SK-N-SH (cell line): ENCODE data around the gene NOVA1. TPM values are rescaled to one million over a fixed set of nuclear protein-coding genes. Genes with fewer than 3 reads are reported as not detected.

Experiments
- CTCF ChIA-PET: fragments of 300-600, 350-600 bp; formaldehyde crosslinking; extraction: SDS; loops from one replicate; lab custom pipeline; 2021; lab: Yijun Ruan, JAX
- POLR2A ChIA-PET: fragments of 350-600 bp; sonication (Branson Sonifier 250); formaldehyde crosslinking; extraction: SDS; loops from one replicate; lab custom pipeline; 2020; ENCODE audit warnings: antibody characterized with exemption, inconsistent platforms; lab: Yijun Ruan, JAX
- DNase-seq: peaks from one replicate; pipeline ENCODE4 v3.0.0; 2012
- H2AFZ ChIP-seq: fragments of 200-600 bp; sonication (generic); 2 replicates; pipeline ENCODE4 v1.8.1; 2016; ENCODE audit warnings: antibody characterized with exemption, mild to moderate bottlenecking, low read depth
- H3F3A ChIP-seq: fragments of 200-600 bp; sonication (generic); replicated peaks from 2 replicates; pipeline ENCODE3; 2016; ENCODE audit warnings: antibody characterized with exemption, mild to moderate bottlenecking; ENCODE audit not compliant: insufficient read depth
- H3K27ac ChIP-seq, 2 experiments: fragments of 200-500 bp in 1 of 2; fragments of 200-600 bp in 1 of 2; sonication (Bioruptor generic) in 1 of 2; sonication (generic), shearing (Covaris generic) in 1 of 2; 2 replicates each; pipeline versions ENCODE4 v1.5.1 to v1.6.1; 2014 to 2016; ENCODE audit warnings: low read depth in 2 of 2, inconsistent platforms in 1 of 2, low read length in 1 of 2, mild to moderate bottlenecking in 1 of 2, mixed read lengths in 1 of 2
- H3K27me3 ChIP-seq: fragments of 200-600 bp; sonication (generic), shearing (Covaris generic); 2 replicates; pipeline ENCODE4 v1.6.1; 2016; ENCODE audit warnings: mixed run types; ENCODE audit not compliant: insufficient read depth
- H3K36me3 ChIP-seq, 2 experiments: fragments of 200-500 bp in 1 of 2; fragments of 200-600 bp in 1 of 2; sonication (Bioruptor generic) in 1 of 2; sonication (generic) in 1 of 2; replicated peaks in 1 of 2; 2 replicates each; pipeline versions ENCODE3 to v1.5.1; 2014 to 2016; ENCODE audit warnings: low read length in 1 of 2, mild to moderate bottlenecking in 1 of 2; ENCODE audit not compliant: insufficient read depth in 2 of 2, control insufficient read depth in 1 of 2
- H3K4me1 ChIP-seq, 2 experiments: fragments of 200-500 bp in 1 of 2; fragments of 200-600 bp in 1 of 2; sonication (Bioruptor generic) in 1 of 2; sonication (generic), shearing (Covaris generic) in 1 of 2; 2 replicates each; pipeline versions ENCODE4 v1.5.1 to v1.6.1; 2014 to 2016; ENCODE audit warnings: low read depth in 1 of 2, low read length in 1 of 2, mixed run types in 1 of 2; ENCODE audit not compliant: insufficient read depth in 2 of 2, control insufficient read depth in 1 of 2
- H3K4me2 ChIP-seq: fragments of 200-600 bp; sonication (generic), shearing (Covaris generic); 2 replicates; pipeline ENCODE4 v1.6.1; 2017; ENCODE audit warnings: mixed run types
- H3K4me3 ChIP-seq, 2 experiments: fragments of 200-500 bp in 1 of 2; fragments of 200-600 bp in 1 of 2; sonication (Bioruptor generic) in 1 of 2; sonication (generic), shearing (Covaris generic) in 1 of 2; 2 replicates each; pipeline versions ENCODE4 v1.5.1 to v1.8.1; 2014 to 2016; ENCODE audit warnings: low read depth in 2 of 2, inconsistent platforms in 1 of 2, low read length in 1 of 2, mild to moderate bottlenecking in 1 of 2, mixed read lengths in 1 of 2, moderate library complexity in 1 of 2
- H3K79me2 ChIP-seq: fragments of 200-600 bp; sonication (generic); 2 replicates; pipeline ENCODE4 v1.8.1; 2017; ENCODE audit warnings: mild to moderate bottlenecking; ENCODE audit not compliant: insufficient read depth
- H3K9ac ChIP-seq: fragments of 200-600 bp; sonication (generic); 2 replicates; pipeline ENCODE4 v1.6.1; 2017; ENCODE audit warnings: mixed run types
- H3K9me2 ChIP-seq: fragments of 200-600 bp; sonication (generic); 2 replicates; pipeline ENCODE4 v1.6.1; 2017; ENCODE audit warnings: mixed run types
- H3K9me3 ChIP-seq: fragments of 200-600 bp; sonication (generic); 2 replicates; pipeline ENCODE4 v1.6.1; 2017; ENCODE audit warnings: mixed run types, mild to moderate bottlenecking, moderate library complexity
- H4K20me1 ChIP-seq: fragments of 200-600 bp; sonication (generic); 2 replicates; pipeline ENCODE4 v1.6.1; 2017; ENCODE audit warnings: mild to moderate bottlenecking, mixed run types; ENCODE audit not compliant: insufficient read depth
- JUND ChIP-seq: IDR thresholded peaks from 2 replicates; pipeline ENCODE4 v1.4.0; 2012
- POLR2AphosphoS5 ChIP-seq: IDR thresholded peaks from 2 replicates; pipeline ENCODE4 v1.6.1; 2012; ENCODE audit warnings: low read depth, low read length
- RCOR1 ChIP-seq: fragments of 150-350 bp; IDR thresholded peaks from 2 replicates; pipeline ENCODE4 v1.6.1; 2017; ENCODE audit warnings: antibody characterized with exemption, low read length
- REST ChIP-seq: IDR thresholded peaks from 2 replicates; pipeline ENCODE4 v1.6.1; 2012; ENCODE audit warnings: mild to moderate bottlenecking, low read depth, low read length, moderate library complexity
- RXRA ChIP-seq: IDR thresholded peaks from 2 replicates; pipeline ENCODE4 v1.4.0; 2012; ENCODE audit warnings: low read depth, mild to moderate bottlenecking, borderline replicate concordance
- USF1 ChIP-seq: IDR thresholded peaks from 2 replicates; pipeline ENCODE4 v1.4.0; 2012; ENCODE audit warnings: low read depth, borderline replicate concordance
- WGBS: methylation state at CpG from one replicate; pipeline ENCODE4 v1.1.6; 2017; ENCODE audit warnings: low lambda C conversion rate; 5-methylcytosine and 5-hydroxymethylcytosine counted together
- polyA plus RNA-seq, 3 experiments: library from polyadenylated mRNA; depleted of rRNA; stranded (reverse); fragments of >200 nt; gene quantifications; 2 replicates each; pipeline ENCODE4 v1.2.3, GENCODE V29; 2012
- TF ChIP-seq, protein P1 (sequence below): IDR thresholded peaks from 2 replicates; pipeline ENCODE4 v1.4.0; 2012; ENCODE audit warnings: low read depth

The NOVA1 gene
- polyA plus RNA-seq, 1 of the 3 experiments (the other 2 are of a cell fraction) = 0.44 TPM

- CTCF ChIA-PET = interaction anchor here (0.7 kb wide), 1 partner anchor 855 kb away, joined by 3 read pairs; no protein-coding TSS in a partner anchor
- H2AFZ ChIP-seq = no peak overlapping the region
- H4K20me1 ChIP-seq = no peaks in the 10 kb centered on the region
- no peaks in the 10 kb centered on the region for H3K9me3 ChIP-seq
- no peak for DNase-seq
- H3K4me2 ChIP-seq = no peak overlapping the region
- H3K36me3 ChIP-seq = no peaks in the 10 kb centered on the region
- 17% methylated on average over 7 of the region's 7 CpGs for WGBS
- H3K4me3 ChIP-seq = peak overlapping the region in 1 of 2 experiments; percentile 72; a peak in 1 of 4 replicates
- H3K9me2 ChIP-seq = no peaks in the 10 kb centered on the region
- POLR2A ChIA-PET = no interaction called here
- H3K27ac ChIP-seq = no peak overlapping the region
- TF ChIP-seq JUND (no peak), USF1 (no peak), RXRA (no peak)
- TF ChIP-seq, protein P1, sequence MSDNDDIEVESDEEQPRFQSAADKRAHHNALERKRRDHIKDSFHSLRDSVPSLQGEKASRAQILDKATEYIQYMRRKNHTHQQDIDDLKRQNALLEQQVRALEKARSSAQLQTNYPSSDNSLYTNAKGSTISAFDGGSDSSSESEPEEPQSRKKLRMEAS = no peak
- H3K27me3 ChIP-seq = peaks cover 15% of the 10 kb centered on the region; the same call in 1 of the 2 replicates
- H3F3A ChIP-seq = no peaks in the 10 kb centered on the region
- no peaks in the 10 kb centered on the region for H3K79me2 ChIP-seq
- H3K4me1 ChIP-seq = no peaks in the 10 kb centered on the region; a peak in 2 of 4 replicates
- H3K9ac ChIP-seq = no peak overlapping the region
These were observed 1.5 kb upstream of the NOVA1 start for GRCh38 chr14:26599291-26599690.

- no peaks in the 10 kb centered on the region; a peak in 2 of 4 replicates for H3K4me1 ChIP-seq
- peaks cover 15% of the 10 kb centered on the region; the same call in 1 of the 2 replicates for H3K27me3 ChIP-seq
- H3K9me2 ChIP-seq = no peaks in the 10 kb centered on the region
- peak overlapping the region; percentile 68 to 72 for H3K4me3 ChIP-seq
- peak overlapping the region; percentile 20; the same call in 1 of the 2 replicates for H2AFZ ChIP-seq
- H3F3A ChIP-seq = no peaks in the 10 kb centered on the region
- ChIA-PET CTCF (interaction anchor here (0.7 kb wide), 1 partner anchor 856 kb away, joined by 3 read pairs; no protein-coding TSS in a partner anchor), POLR2A (no interaction called here)
- no peak overlapping the region for H3K27ac ChIP-seq
- no peak overlapping the region for H3K9ac ChIP-seq
- H4K20me1 ChIP-seq = no peaks in the 10 kb centered on the region
- no peaks in the 10 kb centered on the region for H3K36me3 ChIP-seq
- no peaks in the 10 kb centered on the region for H3K9me3 ChIP-seq
- WGBS = 2% methylated on average over 18 of the region's 18 CpGs
- peak overlapping the region; percentile 93 for H3K4me2 ChIP-seq
- DNase-seq = peak; percentile 4
- TF ChIP-seq RXRA (no peak), RCOR1 (no peak), POLR2AphosphoS5 (no peak), REST (no peak)
- H3K79me2 ChIP-seq = no peaks in the 10 kb centered on the region
These were observed 869 bp upstream of the NOVA1 start for GRCh38 chr14:26598672-26599131.
